ENCODE data around the gene ARHGEF6.

The ARHGEF6 gene

GRCh38 chrX:136694431-136695087 lies 86.2 kb downstream of the ARHGEF6 start:
- Histone ChIP-seq H3K36me3 (ENCODE audit: control insufficient read depth in 2 of 2, insufficient read depth in 1 of 2, low read length in 2 of 2) (no peaks in the 10 kb centered on the region), H3K4me1 (ENCODE audit: control insufficient read depth, insufficient read depth, low read length) (no peaks in the 10 kb centered on the region), H3K27ac (ENCODE audit: extremely low read depth, low read depth, low read length) (no peak overlapping the region), H3K4me3 (ENCODE audit: low read depth, low read length) (no peak overlapping the region), H3K9me3 (ENCODE audit: control insufficient read depth, insufficient read depth, low read depth, low read length) (no peaks in the 10 kb centered on the region; the same call in 1 of the 2 replicates)
- no peak for TF ChIP-seq ZNF19 (tag by site-specific recombination; IDR thresholded peaks at IDR 0.05; ENCODE audit: low read depth)
- TF ChIP-seq ZNF423 (tag by site-specific recombination; IDR thresholded peaks at IDR 0.05) = no peak
- TF ChIP-seq, protein P1, sequence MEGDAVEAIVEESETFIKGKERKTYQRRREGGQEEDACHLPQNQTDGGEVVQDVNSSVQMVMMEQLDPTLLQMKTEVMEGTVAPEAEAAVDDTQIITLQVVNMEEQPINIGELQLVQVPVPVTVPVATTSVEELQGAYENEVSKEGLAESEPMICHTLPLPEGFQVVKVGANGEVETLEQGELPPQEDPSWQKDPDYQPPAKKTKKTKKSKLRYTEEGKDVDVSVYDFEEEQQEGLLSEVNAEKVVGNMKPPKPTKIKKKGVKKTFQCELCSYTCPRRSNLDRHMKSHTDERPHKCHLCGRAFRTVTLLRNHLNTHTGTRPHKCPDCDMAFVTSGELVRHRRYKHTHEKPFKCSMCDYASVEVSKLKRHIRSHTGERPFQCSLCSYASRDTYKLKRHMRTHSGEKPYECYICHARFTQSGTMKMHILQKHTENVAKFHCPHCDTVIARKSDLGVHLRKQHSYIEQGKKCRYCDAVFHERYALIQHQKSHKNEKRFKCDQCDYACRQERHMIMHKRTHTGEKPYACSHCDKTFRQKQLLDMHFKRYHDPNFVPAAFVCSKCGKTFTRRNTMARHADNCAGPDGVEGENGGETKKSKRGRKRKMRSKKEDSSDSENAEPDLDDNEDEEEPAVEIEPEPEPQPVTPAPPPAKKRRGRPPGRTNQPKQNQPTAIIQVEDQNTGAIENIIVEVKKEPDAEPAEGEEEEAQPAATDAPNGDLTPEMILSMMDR (tag by site-specific recombination; IDR thresholded peaks at IDR 0.05) = peak; percentile 62; the same call in 1 of the 2 replicates
- TF ChIP-seq ZNF654 (tag by site-specific recombination; IDR thresholded peaks at IDR 0.05; ENCODE audit: low read depth) = peak; percentile 99
- no peak for TF ChIP-seq YY2 (tag by site-specific recombination; IDR thresholded peaks at IDR 0.05)
- no peak for TF ChIP-seq HOXC10 (CRISPR knock-in tag; IDR thresholded peaks at IDR 0.05)
- TF ChIP-seq, protein P2, sequence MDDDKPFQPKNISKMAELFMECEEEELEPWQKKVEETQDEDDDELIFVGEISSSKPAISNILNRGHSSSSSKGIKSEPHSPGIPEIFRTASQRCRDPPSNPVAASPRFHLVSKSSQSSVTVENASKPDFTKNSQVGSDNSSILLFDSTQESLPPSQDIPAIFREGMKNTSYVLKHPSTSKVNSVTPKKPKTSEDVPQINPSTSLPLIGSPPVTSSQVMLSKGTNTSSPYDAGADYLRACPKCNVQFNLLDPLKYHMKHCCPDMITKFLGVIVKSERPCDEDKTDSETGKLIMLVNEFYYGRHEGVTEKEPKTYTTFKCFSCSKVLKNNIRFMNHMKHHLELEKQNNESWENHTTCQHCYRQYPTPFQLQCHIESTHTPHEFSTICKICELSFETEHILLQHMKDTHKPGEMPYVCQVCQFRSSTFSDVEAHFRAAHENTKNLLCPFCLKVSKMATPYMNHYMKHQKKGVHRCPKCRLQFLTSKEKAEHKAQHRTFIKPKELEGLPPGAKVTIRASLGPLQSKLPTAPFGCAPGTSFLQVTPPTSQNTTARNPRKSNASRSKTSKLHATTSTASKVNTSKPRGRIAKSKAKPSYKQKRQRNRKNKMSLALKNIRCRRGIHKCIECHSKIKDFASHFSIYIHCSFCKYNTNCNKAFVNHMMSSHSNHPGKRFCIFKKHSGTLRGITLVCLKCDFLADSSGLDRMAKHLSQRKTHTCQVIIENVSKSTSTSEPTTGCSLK (tag by site-specific recombination; IDR thresholded peaks at IDR 0.05) = no peak
- no peak for TF ChIP-seq SCRT1 (tag by site-specific recombination; IDR thresholded peaks at IDR 0.05; ENCODE audit: borderline replicate concordance)
- POLR2A ChIA-PET = interaction anchor here (0.8 kb wide), 1 partner anchor 117 kb away, joined by 3 read pairs; no protein-coding TSS in a partner anchor
- CTCF ChIA-PET = interaction anchor here (0.6 to 3.8 kb wide), 29 partner anchors 9 to 988 kb away, joined by 3 to 23 read pairs (median 3); no protein-coding TSS in a partner anchor

GRCh38 chrX:136692271-136692670 lies 88.5 kb downstream of the ARHGEF6 start:
- TF ChIP-seq, protein P3, sequence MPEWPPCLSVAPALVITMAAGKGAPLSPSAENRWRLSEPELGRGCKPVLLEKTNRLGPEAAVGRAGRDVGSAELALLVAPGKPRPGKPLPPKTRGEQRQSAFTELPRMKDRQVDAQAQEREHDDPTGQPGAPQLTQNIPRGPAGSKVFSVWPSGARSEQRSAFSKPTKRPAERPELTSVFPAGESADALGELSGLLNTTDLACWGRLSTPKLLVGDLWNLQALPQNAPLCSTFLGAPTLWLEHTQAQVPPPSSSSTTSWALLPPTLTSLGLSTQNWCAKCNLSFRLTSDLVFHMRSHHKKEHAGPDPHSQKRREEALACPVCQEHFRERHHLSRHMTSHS (tag by site-specific recombination; IDR thresholded peaks at IDR 0.05) = no peak
- TF ChIP-seq, protein P4, sequence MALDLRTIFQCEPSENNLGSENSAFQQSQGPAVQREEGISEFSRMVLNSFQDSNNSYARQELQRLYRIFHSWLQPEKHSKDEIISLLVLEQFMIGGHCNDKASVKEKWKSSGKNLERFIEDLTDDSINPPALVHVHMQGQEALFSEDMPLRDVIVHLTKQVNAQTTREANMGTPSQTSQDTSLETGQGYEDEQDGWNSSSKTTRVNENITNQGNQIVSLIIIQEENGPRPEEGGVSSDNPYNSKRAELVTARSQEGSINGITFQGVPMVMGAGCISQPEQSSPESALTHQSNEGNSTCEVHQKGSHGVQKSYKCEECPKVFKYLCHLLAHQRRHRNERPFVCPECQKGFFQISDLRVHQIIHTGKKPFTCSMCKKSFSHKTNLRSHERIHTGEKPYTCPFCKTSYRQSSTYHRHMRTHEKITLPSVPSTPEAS (tag by site-specific recombination; IDR thresholded peaks at IDR 0.05) = no peak
- TF ChIP-seq ZNF362 (tag by site-specific recombination; IDR thresholded peaks at IDR 0.05) = no peak
- no peak overlapping the region for H3K4me3 ChIP-seq (ENCODE audit: low read depth, low read length)
- H3K27ac ChIP-seq (ENCODE audit: extremely low read depth, low read depth, low read length) = no peak overlapping the region
- no peaks in the 10 kb centered on the region for H3K4me1 ChIP-seq (ENCODE audit: control insufficient read depth, insufficient read depth, low read length)
- H3K36me3 ChIP-seq (ENCODE audit: control insufficient read depth in 2 of 2, insufficient read depth in 1 of 2, low read length in 2 of 2) = no peaks in the 10 kb centered on the region
- no peaks in the 10 kb centered on the region for H3K9me3 ChIP-seq (ENCODE audit: control insufficient read depth, insufficient read depth, low read depth, low read length)
- CTCF ChIA-PET = no interaction called here
- POLR2A ChIA-PET = no interaction called here

DNA sequence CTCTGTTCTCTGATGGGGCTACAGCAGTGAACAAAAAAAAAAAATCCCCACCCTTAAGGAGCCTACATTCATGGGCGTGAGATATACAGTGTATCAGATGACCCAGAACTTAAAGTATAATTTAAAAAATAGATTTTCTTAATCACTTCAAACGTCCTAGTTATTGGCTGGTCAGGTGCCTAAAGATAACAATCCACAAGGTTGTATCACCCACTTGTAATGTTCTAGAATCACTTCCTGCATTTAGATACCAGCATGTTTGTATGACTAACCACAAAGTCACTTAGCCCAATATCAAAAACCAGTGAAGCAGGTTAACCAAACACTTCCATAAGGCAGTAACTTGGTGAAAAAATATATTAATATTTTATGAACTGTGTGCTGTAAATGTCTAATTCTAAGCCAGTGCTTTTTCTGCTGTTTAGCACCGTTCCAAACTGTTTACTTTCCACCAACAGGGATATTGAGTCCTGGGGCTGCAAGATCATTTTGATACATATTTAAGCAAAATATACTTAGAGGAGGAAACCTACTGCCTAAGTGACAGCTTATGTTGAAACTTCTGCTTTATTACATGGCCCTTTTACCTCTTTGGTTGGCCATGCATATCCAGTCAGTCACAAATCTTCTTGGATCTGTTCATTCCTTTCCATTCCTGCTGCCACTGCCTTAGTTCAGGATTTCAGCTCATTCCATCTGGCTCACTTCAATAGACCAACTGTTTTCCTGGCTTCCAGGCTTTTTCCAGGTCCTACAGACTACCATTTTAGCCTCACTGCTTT lies 89.5 kb downstream of the ARHGEF6 start:
- CTCF ChIA-PET = interaction anchor here (0.6 kb wide), 1 partner anchor 235 kb away, joined by 3 read pairs; no protein-coding TSS in a partner anchor
- Histone ChIP-seq H3K4me1 (ENCODE audit: control insufficient read depth, insufficient read depth, low read length) (no peaks in the 10 kb centered on the region), H3K36me3 (ENCODE audit: control insufficient read depth in 2 of 2, insufficient read depth in 1 of 2, low read length in 2 of 2) (no peaks in the 10 kb centered on the region), H3K27ac (ENCODE audit: extremely low read depth, low read depth, low read length) (no peak overlapping the region), H3K9me3 (ENCODE audit: control insufficient read depth, insufficient read depth, low read depth, low read length) (no peaks in the 10 kb centered on the region), H3K4me3 (ENCODE audit: low read depth, low read length) (no peak overlapping the region)
- POLR2A ChIA-PET = no interaction called here
- TF ChIP-seq ZFHX2 (tag by site-specific recombination; conservative IDR thresholded peaks at IDR 0.05) (no peak), ZNF560 (tag by site-specific recombination; IDR thresholded peaks at IDR 0.05; ENCODE audit: borderline replicate concordance) (no peak), ZNF837 (tag by site-specific recombination; IDR thresholded peaks at IDR 0.05) (no peak), ZNF184 (tag by site-specific recombination; IDR thresholded peaks at IDR 0.05) (no peak), ZNF510 (tag by site-specific recombination; IDR thresholded peaks at IDR 0.05; ENCODE audit: insufficient replicate concordance) (no peak), PRDM1 (tag by site-specific recombination; IDR thresholded peaks at IDR 0.05) (no peak), ZNF623 (tag by site-specific recombination; IDR thresholded peaks at IDR 0.05) (no peak)
- TF ChIP-seq, protein P5, sequence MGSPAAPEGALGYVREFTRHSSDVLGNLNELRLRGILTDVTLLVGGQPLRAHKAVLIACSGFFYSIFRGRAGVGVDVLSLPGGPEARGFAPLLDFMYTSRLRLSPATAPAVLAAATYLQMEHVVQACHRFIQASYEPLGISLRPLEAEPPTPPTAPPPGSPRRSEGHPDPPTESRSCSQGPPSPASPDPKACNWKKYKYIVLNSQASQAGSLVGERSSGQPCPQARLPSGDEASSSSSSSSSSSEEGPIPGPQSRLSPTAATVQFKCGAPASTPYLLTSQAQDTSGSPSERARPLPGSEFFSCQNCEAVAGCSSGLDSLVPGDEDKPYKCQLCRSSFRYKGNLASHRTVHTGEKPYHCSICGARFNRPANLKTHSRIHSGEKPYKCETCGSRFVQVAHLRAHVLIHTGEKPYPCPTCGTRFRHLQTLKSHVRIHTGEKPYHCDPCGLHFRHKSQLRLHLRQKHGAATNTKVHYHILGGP (tag by site-specific recombination; IDR thresholded peaks at IDR 0.05) = no peak
- TF ChIP-seq, protein P6, sequence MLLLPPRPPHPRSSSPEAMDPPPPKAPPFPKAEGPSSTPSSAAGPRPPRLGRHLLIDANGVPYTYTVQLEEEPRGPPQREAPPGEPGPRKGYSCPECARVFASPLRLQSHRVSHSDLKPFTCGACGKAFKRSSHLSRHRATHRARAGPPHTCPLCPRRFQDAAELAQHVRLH (tag by site-specific recombination; IDR thresholded peaks at IDR 0.05) = no peak

All from HEK293 (cell line).